GM18526 (cell line): ENCODE results near the gene CLCN4.

Experiments used
- POLR2A ChIP-seq: IDR thresholded peaks from 3 replicates; pipeline ENCODE4 v1.6.1; 2011; ENCODE audit not compliant: insufficient read length; ENCODE audit errors: extremely low read depth

The CLCN4 gene

GRCh38 chrX:10156199-10157031, at the start of gene CLCN4:
CLCN4 (plus strand) TSS chrX:10156975; CDS start chrX:10185033, 28,058 bp downstream.
- no peak for TF ChIP-seq POLR2A

- TF ChIP-seq POLR2A: no peak
These were observed 49.3 kb upstream of the CLCN4 start for GRCh38 chrX:10107483-10107882.

- TF ChIP-seq POLR2A: no peak
These were observed 48.5 kb upstream of the CLCN4 start for GRCh38 chrX:10108288-10108687.

GRCh38 chrX:10109695-10110094, 47.1 kb upstream of the CLCN4 start:
- no peak for TF ChIP-seq POLR2A

GRCh38 chrX:10110316-10110935, 46.3 kb upstream of the CLCN4 start:
- no peak for TF ChIP-seq POLR2A

GRCh38 chrX:10110984-10111363, 45.8 kb upstream of the CLCN4 start:
- no peak for TF ChIP-seq POLR2A

- no peak for TF ChIP-seq POLR2A
These were observed 45.2 kb upstream of the CLCN4 start for GRCh38 chrX:10111364-10112148.

- TF ChIP-seq POLR2A: no peak
These were observed 44.3 kb upstream of the CLCN4 start for GRCh38 chrX:10112510-10112909.

- no peak for TF ChIP-seq POLR2A
These were observed 41.7 kb upstream of the CLCN4 start for GRCh38 chrX:10115082-10115481.

GRCh38 chrX:10117301-10117700, 39.5 kb upstream of the CLCN4 start:
- no peak for TF ChIP-seq POLR2A

GRCh38 chrX:10117864-10118377, 38.9 kb upstream of the CLCN4 start:
- no peak for TF ChIP-seq POLR2A

GRCh38 chrX:10118530-10118929, 38.2 kb upstream of the CLCN4 start:
- no peak for TF ChIP-seq POLR2A

GRCh38 chrX:10119399-10119990, 37.3 kb upstream of the CLCN4 start:
- TF ChIP-seq POLR2A: no peak

- TF ChIP-seq POLR2A: no peak
These were observed 36.4 kb upstream of the CLCN4 start for GRCh38 chrX:10120331-10120730.

GRCh38 chrX:10120828-10121227, 35.9 kb upstream of the CLCN4 start:
- TF ChIP-seq POLR2A: no peak
